Measurements from ENCODE around the gene MRPS34.
"Not testable (repeated sequence)": the region's sequence is repeated elsewhere in the genome, so short reads cannot be mapped to it uniquely, and the experiment has no call there.

Gene MRPS34

GRCh38 chr16:1772908-1773702 is at the start of gene MRPS34:
Gene MRPS34, minus strand, starts transcription at chr16:1773134. Its CDS starts 15 bp downstream, at chr16:1773119.
- DNase-seq (ENCODE audit: low read depth), result peak; percentile 77

GRCh38 chr16:1821861-1822611 is 49.1 kb upstream of the MRPS34 start:
- no peak for DNase-seq (ENCODE audit: low read depth)

- no peak for DNase-seq (ENCODE audit: low read depth)
These were observed 48.0 kb upstream of the MRPS34 start for GRCh38 chr16:1820946-1821290.

GRCh38 chr16:1820096-1820945 is 47.4 kb upstream of the MRPS34 start:
- DNase-seq (ENCODE audit: low read depth), result no peak

GRCh38 chr16:1819611-1820010 is 46.7 kb upstream of the MRPS34 start:
- no peak for DNase-seq (ENCODE audit: low read depth)

GRCh38 chr16:1818873-1819525 is 46.1 kb upstream of the MRPS34 start:
- no peak for DNase-seq (ENCODE audit: low read depth)

GRCh38 chr16:1818204-1818872 is 45.4 kb upstream of the MRPS34 start:
- DNase-seq (ENCODE audit: low read depth), result no peak

GRCh38 chr16:1817716-1818115 is 44.8 kb upstream of the MRPS34 start:
- no peak for DNase-seq (ENCODE audit: low read depth)

- no peak for DNase-seq (ENCODE audit: low read depth)
These were observed 44.3 kb upstream of the MRPS34 start for GRCh38 chr16:1817276-1817589.

- DNase-seq (ENCODE audit: low read depth), result no peak
These were observed 43.7 kb upstream of the MRPS34 start for GRCh38 chr16:1816396-1817275.

- no peak for DNase-seq (ENCODE audit: low read depth)
These were observed 42.5 kb upstream of the MRPS34 start for GRCh38 chr16:1815461-1815860.

GRCh38 chr16:1812732-1813163 is 39.8 kb upstream of the MRPS34 start:
- peak; percentile 73 for DNase-seq (ENCODE audit: low read depth)

GRCh38 chr16:1810536-1810935 is 37.6 kb upstream of the MRPS34 start:
- no peak for DNase-seq (ENCODE audit: low read depth)

- DNase-seq (ENCODE audit: low read depth), result no peak
These were observed 37.2 kb upstream of the MRPS34 start for GRCh38 chr16:1810106-1810505.

GRCh38 chr16:1809281-1809801 is 36.4 kb upstream of the MRPS34 start:
- DNase-seq (ENCODE audit: low read depth), result no peak

- DNase-seq (ENCODE audit: low read depth), result no peak
These were observed 35.8 kb upstream of the MRPS34 start for GRCh38 chr16:1808691-1809090.

- DNase-seq (ENCODE audit: low read depth), result no peak
These were observed 34.7 kb upstream of the MRPS34 start for GRCh38 chr16:1807626-1808025.

GRCh38 chr16:1800701-1801100 is 27.8 kb upstream of the MRPS34 start:
- no peak for DNase-seq (ENCODE audit: low read depth)

GRCh38 chr16:1799263-1799662 is 26.3 kb upstream of the MRPS34 start:
- not testable (repeated sequence) for DNase-seq (ENCODE audit: low read depth)
